ENCODE results near the gene ATRIP. TPM values are rescaled to one million over a fixed set of nuclear protein-coding genes. Genes with fewer than 3 reads are reported as not detected.

Gene ATRIP
- total and polyA plus RNA-seq, 2 of the 8 experiments (the other 6 are each of a cell fraction or from before 2014, with no cell fraction given) = 18.5 to 20.2 TPM

DNA sequence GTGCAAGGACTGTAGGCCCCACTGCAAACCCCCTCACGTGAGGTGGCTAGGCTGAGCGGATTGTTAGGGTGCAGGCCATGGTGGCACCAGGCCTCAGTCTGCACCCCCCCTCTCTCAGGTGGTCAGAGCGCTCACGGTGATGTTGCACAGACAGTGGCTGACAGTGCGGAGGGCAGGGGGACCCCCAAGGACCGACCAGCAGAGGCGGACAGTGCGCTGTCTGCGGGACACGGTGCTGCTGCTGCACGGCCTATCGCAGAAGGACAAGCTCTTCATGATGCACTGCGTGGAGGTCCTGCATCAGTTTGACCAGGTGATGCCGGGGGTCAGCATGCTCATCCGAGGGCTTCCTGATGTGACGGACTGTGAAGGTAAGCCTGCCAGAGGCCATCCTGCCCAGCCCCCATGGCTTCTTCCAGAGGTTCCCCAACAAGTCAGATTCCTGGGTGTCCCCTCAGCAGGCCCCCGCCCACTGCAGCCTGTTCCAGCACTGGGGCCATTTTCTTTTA is 18.2 kb downstream of the ATRIP start:
- peak overlapping the region; percentile 31; the same call in 1 of the 2 replicates for H3K27ac ChIP-seq (ENCODE audit: low read depth, low read length)
- TF ChIP-seq NRF1 (IDR thresholded peaks at IDR 0.05; ENCODE audit: low read depth, low read length) (no peak), CREB1 (IDR thresholded peaks at IDR 0.05) (no peak), SP2 (IDR thresholded peaks at IDR 0.05; ENCODE audit: low read length) (no peak), JUND (IDR thresholded peaks at IDR 0.05; ENCODE audit: low read length) (no peak), RAD21 (IDR thresholded peaks at IDR 0.05 in 1 of 2, conservative IDR thresholded peaks at IDR 0.05 in 1 of 2; ENCODE audit: low read depth in 2 of 2, low read length in 2 of 2) (no peak), TBP (IDR thresholded peaks at IDR 0.05; ENCODE audit: low read depth, low read length) (no peak), CHD2 (IDR thresholded peaks at IDR 0.05; ENCODE audit: low read length) (no peak), ATF3 (IDR thresholded peaks at IDR 0.05; ENCODE audit: insufficient read depth, low read depth, low read length) (no peak), CEBPB (IDR thresholded peaks at IDR 0.05; ENCODE audit: low read depth, low read length) (no peak), CTCF (IDR thresholded peaks at IDR 0.05; ENCODE audit: control extremely low read depth in 1 of 3, insufficient read depth in 1 of 3, low read depth in 1 of 3, low read length in 3 of 3) (no peak), SP4 (IDR thresholded peaks at IDR 0.05; ENCODE audit: low read length) (no peak)

More for the DNA sequence above, 18.2 kb downstream of the ATRIP start:
- no peak overlapping the region for H3K23ac ChIP-seq (ENCODE audit: insufficient read length)
- H3K4me3 ChIP-seq (ENCODE audit: extremely low read depth in 1 of 4, insufficient read depth in 2 of 4, low read depth in 3 of 4, low read length in 4 of 4) = no peak overlapping the region
- peaks cover 17 to 46% (median 29%) of the 10 kb centered on the region in 4 experiments for H3K36me3 ChIP-seq (ENCODE audit: control insufficient read depth in 2 of 4, insufficient read depth in 4 of 4, low read length in 3 of 4)
- no peak overlapping the region for H2BK12ac ChIP-seq (ENCODE audit: low read depth, low read length)
- WGBS, 2 experiments (ENCODE audit: extremely low coverage in 1 of 2, insufficient coverage in 1 of 2, insufficient read length in 1 of 2, insufficient replicate concordance in 2 of 2, low coverage in 1 of 2, low lambda C conversion rate in 2 of 2, missing lambda C conversion rate in 1 of 2) = 91% methylated on average over 17 of the region's 17 CpGs; no CpG with 5 or more reads in 1 of the 2 experiments
- no peak overlapping the region for H3K56ac ChIP-seq (replicated peaks; ENCODE audit: insufficient read length, low read depth, low read length)
- no peak overlapping the region for H4K8ac ChIP-seq (ENCODE audit: extremely low read depth, insufficient read depth, low read length)
- no peak overlapping the region for H2AK5ac ChIP-seq (ENCODE audit: low read depth, low read length)
- peaks cover 0 to 25% (median 13%) of the 10 kb centered on the region in 4 experiments; a peak in 5 of 7 replicates for H3K4me1 ChIP-seq (replicated peaks in 1 of 4; ENCODE audit: control insufficient read depth in 3 of 4, insufficient read depth in 4 of 4, low read length in 3 of 4)
- H2BK120ac ChIP-seq (replicated peaks; ENCODE audit: low read depth, low read length) = no peak overlapping the region
- H3K14ac ChIP-seq (ENCODE audit: insufficient read length) = no peak overlapping the region
- no peak overlapping the region for H3K18ac ChIP-seq (ENCODE audit: extremely low read depth, low read length)
- H3K23me2 ChIP-seq (ENCODE audit: low read depth, low read length) = no peaks in the 10 kb centered on the region
- POLR2A ChIA-PET (ENCODE audit: partially characterized antibody) = interaction anchor here (0.6 to 8.1 kb wide), 16 partner anchors 11 to 171 kb away, joined by 3 to 83 read pairs (median 10); partner anchors contain the start of genes ATRIP, CCDC51, SLC26A6 and TMA7
- H3K79me1 ChIP-seq (ENCODE audit: low read depth, low read length) = peaks cover 6% of the 10 kb centered on the region
- no peak overlapping the region for H2BK20ac ChIP-seq (ENCODE audit: low read length)
- no peak for FAIRE-seq
- H3K27me3 ChIP-seq (replicated peaks in 1 of 4; ENCODE audit: control insufficient read depth in 3 of 4, extremely low read depth in 1 of 4, insufficient read depth in 3 of 4, low read length in 3 of 4) = no peaks in the 10 kb centered on the region
- peaks cover 0 to 3% of the 10 kb centered on the region in 2 experiments; a peak in 1 of 4 replicates for H3K79me2 ChIP-seq (ENCODE audit: control insufficient read depth in 1 of 2, insufficient read depth in 2 of 2, low read length in 2 of 2)
- no peak overlapping the region for H4K5ac ChIP-seq (ENCODE audit: insufficient read length, low read depth, low read length)
- H2AFZ ChIP-seq (ENCODE audit: low read length) = no peak overlapping the region
- H3K4me2 ChIP-seq (ENCODE audit: insufficient read depth in 1 of 2, low read depth in 2 of 2, low read length in 2 of 2) = no peak overlapping the region
- CTCF ChIA-PET (ENCODE audit: partially characterized antibody) = interaction anchor here (1.0 to 21.5 kb wide), 20 partner anchors 7 to 199 kb away, joined by 3 to 251 read pairs (median 5); partner anchors contain the start of genes ATRIP, CELSR3, PFKFB4 and SHISA5
- no peak overlapping the region for H2BK15ac ChIP-seq (ENCODE audit: low read length)
- no peak overlapping the region for H2BK5ac ChIP-seq (ENCODE audit: low read depth, low read length)
- H4K20me1 ChIP-seq (replicated peaks in 1 of 2; ENCODE audit: control insufficient read depth in 1 of 2, insufficient read depth in 2 of 2, low read length in 2 of 2) = peaks cover 3 to 9% of the 10 kb centered on the region in 2 experiments
- peak overlapping the region in 1 of 4 experiments; percentile 62; a peak in 2 of 7 replicates for H3K9ac ChIP-seq (replicated peaks in 1 of 4; ENCODE audit: extremely low read depth in 1 of 4, low read depth in 3 of 4, low read length in 3 of 4)
- no peak for DNase-seq (ENCODE audit: low read depth in 1 of 2, low spot score in 2 of 2)
- no peak overlapping the region for H3K4ac ChIP-seq (replicated peaks; ENCODE audit: insufficient read length, low read depth, low read length)
- H4K91ac ChIP-seq (replicated peaks; ENCODE audit: insufficient read length, low read length) = no peak overlapping the region
- H3K9me3 ChIP-seq (ENCODE audit: insufficient read depth in 2 of 2, low read depth in 1 of 2, low read length in 1 of 2) = no peaks in the 10 kb centered on the region

Measured in H1 (cell line).